ENCODE results near the gene TRIM66.

TRIM66 gene

GRCh38 chr11:8604078-8604723 lies 78.3 kb downstream of the TRIM66 start:
- peak; percentile 7 for DNase-seq

GRCh38 chr11:8603696-8604077 lies 78.8 kb downstream of the TRIM66 start:
- no peak for DNase-seq

DNA sequence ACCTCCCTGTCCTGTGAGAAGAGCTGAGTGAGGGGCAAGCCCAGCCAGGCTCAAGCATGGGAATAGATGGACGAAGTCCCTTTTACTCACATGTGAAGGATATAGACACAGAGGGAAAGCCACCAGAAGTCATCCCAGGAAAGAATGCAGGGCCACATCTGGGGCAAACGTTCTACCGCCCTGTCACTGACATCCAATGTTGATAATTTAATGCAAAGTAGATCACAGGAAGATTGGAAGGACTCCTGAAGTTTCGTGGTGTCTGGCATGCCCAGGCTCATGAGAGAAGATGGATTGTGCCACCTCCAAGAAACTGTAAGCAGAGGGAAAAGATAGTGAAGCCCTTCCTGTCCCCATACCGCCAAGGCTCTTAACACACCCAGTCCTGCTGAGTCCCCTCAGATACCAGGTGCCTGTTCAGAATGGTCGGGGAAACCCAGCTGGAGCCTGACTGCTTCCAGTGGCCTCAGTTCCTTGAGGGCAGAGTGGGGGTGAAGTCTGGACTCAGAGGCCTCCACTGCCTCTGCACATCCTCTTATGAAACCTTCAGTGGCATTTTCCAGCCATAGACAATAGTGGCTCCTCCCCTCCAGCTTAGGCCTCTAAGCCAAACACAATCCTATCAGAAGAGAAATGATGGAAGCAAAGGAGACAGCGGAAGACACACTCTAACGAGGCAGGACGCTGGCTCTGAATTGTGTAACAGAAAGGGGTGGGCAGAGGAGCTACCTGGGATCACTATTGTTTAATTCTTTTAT lies 80.9 kb downstream of the TRIM66 start:
- no peak for DNase-seq

DNA sequence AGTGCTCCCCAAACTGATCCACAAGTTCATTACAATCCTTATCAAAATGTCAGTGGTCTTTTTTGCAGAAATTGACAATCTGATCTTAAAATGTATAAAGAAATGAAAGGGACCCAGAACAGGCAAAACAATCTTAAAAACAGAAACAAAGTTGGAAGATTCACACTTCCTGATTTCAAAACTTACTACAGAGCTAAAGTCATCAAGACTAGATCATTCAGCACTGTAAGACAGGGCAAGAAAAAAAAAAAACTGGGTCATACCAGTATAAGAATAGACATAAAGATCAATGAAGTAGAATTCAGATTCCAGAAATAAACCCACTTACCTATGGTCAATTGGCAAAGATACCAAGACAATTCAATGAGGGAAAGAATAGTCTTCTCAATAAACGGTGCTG lies 84.0 kb downstream of the TRIM66 start:
- no peak for DNase-seq

DNA sequence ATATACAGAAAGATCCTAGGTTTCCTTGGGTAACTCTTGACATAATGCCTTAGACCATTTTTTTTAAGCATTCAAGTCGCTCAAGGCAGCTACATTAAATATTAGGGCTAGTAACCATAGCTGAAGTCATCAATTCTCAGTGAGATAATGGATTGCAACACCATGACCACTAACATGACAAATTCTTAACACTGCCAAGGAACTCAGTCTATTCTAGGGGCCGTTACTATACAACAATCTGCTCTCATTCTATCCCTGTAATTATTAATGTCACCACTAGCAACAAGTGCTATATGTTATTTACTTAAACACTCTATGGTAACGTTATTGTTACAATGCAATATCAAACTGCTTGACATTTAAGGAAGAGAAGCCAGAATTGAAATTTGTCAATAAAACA lies 85.3 kb downstream of the TRIM66 start:
- no peak for DNase-seq

DNA sequence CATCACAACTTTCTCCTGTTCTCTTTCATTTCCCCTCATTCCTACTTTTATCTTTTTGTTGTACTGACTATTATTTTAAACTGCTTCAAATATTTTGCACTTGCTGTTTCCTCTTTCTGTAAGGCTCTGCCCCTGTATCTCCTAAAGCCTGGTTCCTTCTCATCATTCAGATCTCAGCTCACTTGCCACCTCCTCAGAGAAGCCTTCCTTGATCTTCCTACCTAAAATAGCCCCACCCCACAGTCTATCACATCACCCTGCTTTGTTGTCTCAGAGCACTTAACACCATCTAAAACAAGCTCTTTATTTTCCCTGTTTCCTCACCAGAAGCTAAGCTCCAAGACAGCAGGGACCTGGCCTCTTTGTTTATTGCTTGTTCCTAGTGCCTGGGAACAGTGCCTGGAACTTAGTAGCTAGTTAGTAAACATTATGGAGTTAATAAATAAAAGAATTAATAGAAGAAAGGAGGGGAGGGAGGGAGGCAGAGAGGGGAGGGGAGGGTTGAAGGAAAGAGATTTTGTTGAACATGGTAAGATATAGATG lies 85.9 kb downstream of the TRIM66 start:
- no peak for DNase-seq

GRCh38 chr11:8593935-8594909 lies 88.2 kb downstream of the TRIM66 start, which contains the start of gene STK33:
Gene STK33 (minus strand): TSS chr11:8594228. CDS start chr11:8474905, 119,323 bp downstream.
- no peak for DNase-seq

GRCh38 chr11:8593455-8593854 lies 89.0 kb downstream of the TRIM66 start:
- DNase-seq: no peak

DNA sequence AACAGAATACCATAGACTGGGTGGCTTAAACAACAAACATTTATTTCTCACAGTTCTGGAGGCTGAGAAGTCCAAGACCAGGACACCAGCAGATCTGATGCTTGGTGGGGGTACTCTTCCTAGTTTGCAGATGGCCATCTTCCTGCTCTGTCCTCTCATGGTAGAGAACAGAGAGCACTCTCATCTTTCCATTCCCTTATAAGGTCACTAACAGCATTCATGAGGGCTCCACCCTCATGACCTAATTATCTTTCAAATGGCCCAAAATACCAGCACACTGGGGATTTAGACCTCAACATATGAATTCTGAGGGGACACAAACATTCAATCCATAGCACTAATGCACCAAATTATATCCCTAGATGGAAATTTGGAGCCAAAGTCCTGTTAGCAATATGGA lies 94.5 kb downstream of the TRIM66 start:
- no peak for DNase-seq

DNA sequence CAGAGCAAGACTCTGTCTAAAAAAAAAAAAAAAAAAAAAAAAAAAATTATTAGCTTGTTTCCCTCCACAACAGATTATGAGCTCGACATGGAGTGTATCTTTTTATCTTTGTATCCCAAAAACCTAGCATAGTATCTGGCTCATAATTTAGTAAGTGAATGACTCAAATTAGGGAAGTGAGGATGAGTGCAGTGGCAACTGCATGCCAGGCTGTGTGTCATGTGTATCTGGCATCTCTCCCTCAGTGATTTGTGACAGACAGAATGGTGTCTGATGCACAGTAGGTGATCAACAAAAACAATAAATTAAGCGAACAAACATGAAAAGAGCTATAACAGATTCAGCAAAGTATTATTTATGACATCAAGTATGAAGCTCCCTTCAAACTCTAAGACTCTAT lies 95.7 kb downstream of the TRIM66 start:
- no peak for DNase-seq

DNA sequence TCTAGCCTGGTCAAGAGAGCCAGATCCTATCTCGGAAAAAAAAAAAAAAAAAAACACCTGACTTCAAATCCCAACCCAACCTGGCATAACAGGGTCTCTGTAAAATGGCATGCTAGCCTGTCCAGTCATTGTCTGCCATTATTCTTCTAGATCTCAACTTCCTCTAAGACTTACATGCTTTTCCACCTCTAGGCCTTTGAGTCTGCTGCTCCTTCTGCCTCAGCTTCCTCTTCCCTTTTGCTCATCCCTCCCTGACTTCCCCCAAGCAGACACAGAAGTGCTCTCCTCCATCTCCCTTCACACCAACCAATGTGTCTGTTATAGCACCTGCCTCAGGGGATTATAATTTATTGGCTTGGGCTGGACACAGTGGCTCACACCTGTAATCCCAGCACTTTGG lies 96.3 kb downstream of the TRIM66 start:
- DNase-seq: no peak

DNA sequence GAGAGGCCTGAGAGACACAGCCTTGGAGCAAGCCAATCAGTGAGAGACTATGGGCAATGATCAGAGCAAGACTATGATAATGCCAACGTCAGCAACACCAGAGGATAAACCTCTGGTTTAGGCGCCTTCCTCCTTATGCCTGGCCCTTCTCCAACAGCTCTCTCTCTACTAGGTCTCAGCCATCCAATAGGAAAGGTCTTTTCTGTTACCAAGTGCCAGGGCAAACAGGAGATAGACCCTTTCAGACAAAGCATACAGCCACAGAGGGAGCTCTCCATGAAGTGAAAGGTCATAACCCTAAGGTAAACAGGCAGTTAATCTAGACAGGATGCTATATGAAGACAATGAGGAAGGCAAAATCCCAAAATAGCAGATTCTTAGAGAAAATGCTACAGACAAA lies 98.0 kb downstream of the TRIM66 start:
- no peak for DNase-seq

- no peak for DNase-seq
These were observed 98.4 kb downstream of the TRIM66 start for GRCh38 chr11:8584082-8584481.

DNA sequence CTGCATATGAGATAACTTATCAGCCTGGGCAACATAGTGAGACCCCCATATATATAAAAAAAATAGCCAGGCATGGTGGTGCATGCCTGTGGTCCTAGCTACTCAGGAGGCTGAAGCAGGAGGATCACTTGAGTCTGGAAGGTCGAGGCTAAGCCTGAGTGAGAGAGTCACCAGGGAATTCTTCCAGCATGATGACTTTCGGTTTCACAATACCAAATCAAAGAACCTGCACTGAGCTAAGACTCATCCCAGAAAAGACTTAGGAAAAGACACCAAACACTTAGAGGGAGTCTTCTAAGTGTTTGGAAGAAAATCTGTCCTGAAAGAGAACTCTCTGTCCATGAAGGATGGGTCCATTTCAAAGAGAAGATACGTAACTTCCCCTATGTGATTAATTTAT lies 101.2 kb downstream of the TRIM66 start:
- DNase-seq: no peak

GRCh38 chr11:8577791-8578581 lies 104.5 kb downstream of the TRIM66 start:
- no peak for DNase-seq

GRCh38 chr11:8574798-8575197 lies 107.7 kb downstream of the TRIM66 start:
- DNase-seq: no peak

DNA sequence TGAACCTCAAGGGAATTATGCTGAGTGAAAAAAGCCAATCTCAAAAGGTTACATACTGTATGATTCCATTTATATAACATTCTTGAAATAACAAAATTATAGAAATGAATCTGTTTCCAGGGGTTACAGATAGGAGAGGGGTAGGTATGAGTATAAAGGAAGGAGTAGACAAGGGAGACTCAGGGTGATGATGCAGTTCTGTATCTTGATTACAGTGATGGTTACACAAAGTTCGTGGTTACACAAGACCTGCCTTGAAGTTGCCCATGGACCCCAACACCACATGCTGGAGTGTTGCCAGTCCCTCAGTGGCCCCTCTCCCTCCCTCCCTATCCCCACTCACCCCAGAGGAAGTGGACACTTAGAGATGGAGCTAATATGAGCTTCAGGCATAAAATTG lies 108.7 kb downstream of the TRIM66 start:
- DNase-seq: no peak

DNA sequence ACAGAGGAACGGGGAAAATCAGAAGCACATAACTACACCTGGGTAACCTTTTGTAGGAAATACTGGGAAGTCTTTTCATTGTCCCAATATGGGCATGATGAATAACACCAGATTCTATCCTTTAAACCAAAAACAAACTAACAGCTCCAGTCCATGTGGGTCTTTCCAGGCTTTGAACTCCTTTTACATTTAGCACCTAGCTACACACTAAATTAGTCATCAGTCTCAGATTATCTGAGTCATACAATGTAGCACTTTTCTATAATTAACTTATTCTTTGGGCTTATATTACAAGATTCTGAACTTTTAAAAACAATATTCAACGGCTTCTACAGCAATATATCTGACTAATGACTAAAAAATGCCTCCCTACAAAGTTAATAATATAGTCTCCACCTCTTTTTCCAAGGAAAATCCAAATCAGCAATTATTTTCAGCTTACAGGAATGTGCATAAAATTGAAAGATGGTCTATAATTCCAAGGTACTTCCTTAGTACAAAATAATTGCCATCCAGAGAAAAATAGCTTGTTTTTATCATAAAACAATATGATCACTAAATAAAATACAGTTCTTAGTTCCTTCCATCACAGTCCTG lies 114.8 kb downstream of the TRIM66 start:
- no peak for DNase-seq

DNA sequence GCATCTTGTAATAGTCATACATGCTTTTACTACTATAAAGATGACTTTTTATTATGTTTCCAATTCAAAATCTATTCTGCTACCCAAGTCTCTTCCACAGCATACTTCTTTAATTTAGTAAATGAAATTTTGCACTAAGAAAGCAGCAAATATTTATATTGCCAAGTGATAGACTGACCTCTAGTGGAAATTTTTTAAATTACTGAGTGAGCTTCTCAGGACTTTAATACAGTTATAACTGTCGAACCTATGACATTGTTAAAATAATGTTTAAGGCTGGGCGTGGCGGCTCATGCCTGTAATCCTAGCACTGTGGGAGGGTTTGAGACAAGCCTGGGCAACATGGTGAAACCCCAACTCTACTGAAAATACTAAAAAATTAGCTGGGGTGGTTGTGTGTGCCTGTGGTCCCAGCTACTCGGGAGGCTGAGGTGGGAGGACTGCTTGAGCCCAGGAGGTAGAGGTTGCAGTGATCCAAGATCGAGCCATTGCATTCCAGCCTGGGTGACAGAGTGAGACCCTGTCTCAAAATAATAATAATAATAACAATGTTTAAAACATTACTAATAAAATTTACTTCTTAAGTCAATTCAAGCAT lies 115.8 kb downstream of the TRIM66 start:
- DNase-seq: no peak

DNA sequence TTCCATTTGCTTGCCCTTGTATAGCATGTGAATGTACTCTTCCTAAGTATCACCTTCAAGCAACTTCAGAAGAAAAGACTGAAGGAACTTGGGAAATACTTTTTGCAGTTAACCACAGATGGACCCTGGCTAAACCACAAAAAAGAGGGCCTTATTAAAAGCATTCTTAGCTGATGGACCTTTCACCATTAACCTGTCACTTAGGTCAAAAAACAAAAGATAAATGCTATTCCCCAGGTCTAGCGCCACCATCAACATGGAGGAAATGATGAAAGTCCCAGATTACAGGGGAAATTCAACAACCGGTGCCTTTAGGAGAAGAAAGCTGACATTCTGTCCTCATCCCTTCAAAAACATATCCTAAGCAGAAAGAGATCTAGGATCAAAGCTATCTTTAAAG lies 117.9 kb downstream of the TRIM66 start:
- no peak for DNase-seq
